GM12865 (cell line): ENCODE results near the gene CIAO1.

Experiments
- DNase-seq: peaks from one replicate; pipeline ENCODE4 v3.0.0; 2010; ENCODE audit warnings: low read depth
- H3K4me3 ChIP-seq: 2 replicates; pipeline ENCODE4 v1.5.1; 2011; ENCODE audit warnings: mild to moderate bottlenecking, low read depth, low read length, control low read depth
- CTCF ChIP-seq: IDR thresholded peaks from 2 replicates; pipeline ENCODE4 v1.5.1; 2011; ENCODE audit warnings: low read length, control low read depth, low read depth, inconsistent platforms; ENCODE audit not compliant: insufficient read depth; ENCODE audit errors: missing control alignments

Gene CIAO1

GRCh38 chr2:96305091-96305978, 39.3 kb downstream of the CIAO1 start, which contains the start of gene SNRNP200:
SNRNP200 (minus strand) TSS chr2:96305546; CDS start chr2:96305437, 109 bp downstream.
- peak within 1 kb of the TSS; percentile 88 for H3K4me3 ChIP-seq
- DNase-seq: peak; percentile 93
- no peak for TF ChIP-seq CTCF

- TF ChIP-seq CTCF: no peak
- peak overlapping the region; percentile 88 for H3K4me3 ChIP-seq
- DNase-seq: peak; percentile 23
Measured at GRCh38 chr2:96305979-96306308, 39.9 kb downstream of the CIAO1 start.

- H3K4me3 ChIP-seq: peak overlapping the region; percentile 88
- DNase-seq: no peak
- TF ChIP-seq CTCF: no peak
Measured at GRCh38 chr2:96306370-96306769, 40.3 kb downstream of the CIAO1 start.

GRCh38 chr2:96308248-96308647, 42.2 kb downstream of the CIAO1 start:
- no peak for DNase-seq
- no peak overlapping the region for H3K4me3 ChIP-seq
- TF ChIP-seq CTCF: no peak

- no peak for DNase-seq
- H3K4me3 ChIP-seq: no peak overlapping the region
- TF ChIP-seq CTCF: no peak
Measured at GRCh38 chr2:96315005-96315399, 49.0 kb downstream of the CIAO1 start.

GRCh38 chr2:96315400-96316071, 49.5 kb downstream of the CIAO1 start:
- peak overlapping the region; percentile 10; the same call in 1 of the 2 replicates for H3K4me3 ChIP-seq
- peak; percentile 65 for DNase-seq
- no peak for TF ChIP-seq CTCF
